ENCODE measurements around the gene XRCC5. TPM values are rescaled to one million over a fixed set of nuclear protein-coding genes. Genes with fewer than 3 reads are reported as not detected.

XRCC5 gene
- total and polyA plus RNA-seq, 10 of the 15 experiments (the other 5 are each of a cell fraction or from before 2014, with no cell fraction given): 259 to 815 (median 530) TPM

DNA sequence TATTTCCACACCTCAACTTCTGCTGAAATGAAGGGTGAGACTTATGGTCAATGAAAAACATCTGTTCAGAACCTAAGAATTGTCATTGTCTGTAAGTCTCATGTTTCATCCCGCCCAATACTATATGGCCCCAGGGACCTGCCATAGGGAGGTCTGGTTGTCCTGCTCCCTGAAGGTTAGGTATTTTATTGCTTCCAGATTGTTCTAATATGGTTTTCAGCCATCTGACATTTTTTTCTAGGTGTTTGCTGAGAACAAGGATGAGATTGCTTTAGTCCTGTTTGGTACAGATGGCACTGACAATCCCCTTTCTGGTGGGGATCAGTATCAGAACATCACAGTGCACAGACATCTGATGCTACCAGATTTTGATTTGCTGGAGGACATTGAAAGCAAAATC, 7.3 kb downstream of the XRCC5 start (continued):
- TF ChIP-seq NRF1 (conservative IDR thresholded peaks at IDR 0.05; ENCODE audit: low read depth, low read length): no peak
- TF ChIP-seq TBL1XR1 (IDR thresholded peaks at IDR 0.05; ENCODE audit: low read depth, low read length): no peak
- TF ChIP-seq, protein P1, sequence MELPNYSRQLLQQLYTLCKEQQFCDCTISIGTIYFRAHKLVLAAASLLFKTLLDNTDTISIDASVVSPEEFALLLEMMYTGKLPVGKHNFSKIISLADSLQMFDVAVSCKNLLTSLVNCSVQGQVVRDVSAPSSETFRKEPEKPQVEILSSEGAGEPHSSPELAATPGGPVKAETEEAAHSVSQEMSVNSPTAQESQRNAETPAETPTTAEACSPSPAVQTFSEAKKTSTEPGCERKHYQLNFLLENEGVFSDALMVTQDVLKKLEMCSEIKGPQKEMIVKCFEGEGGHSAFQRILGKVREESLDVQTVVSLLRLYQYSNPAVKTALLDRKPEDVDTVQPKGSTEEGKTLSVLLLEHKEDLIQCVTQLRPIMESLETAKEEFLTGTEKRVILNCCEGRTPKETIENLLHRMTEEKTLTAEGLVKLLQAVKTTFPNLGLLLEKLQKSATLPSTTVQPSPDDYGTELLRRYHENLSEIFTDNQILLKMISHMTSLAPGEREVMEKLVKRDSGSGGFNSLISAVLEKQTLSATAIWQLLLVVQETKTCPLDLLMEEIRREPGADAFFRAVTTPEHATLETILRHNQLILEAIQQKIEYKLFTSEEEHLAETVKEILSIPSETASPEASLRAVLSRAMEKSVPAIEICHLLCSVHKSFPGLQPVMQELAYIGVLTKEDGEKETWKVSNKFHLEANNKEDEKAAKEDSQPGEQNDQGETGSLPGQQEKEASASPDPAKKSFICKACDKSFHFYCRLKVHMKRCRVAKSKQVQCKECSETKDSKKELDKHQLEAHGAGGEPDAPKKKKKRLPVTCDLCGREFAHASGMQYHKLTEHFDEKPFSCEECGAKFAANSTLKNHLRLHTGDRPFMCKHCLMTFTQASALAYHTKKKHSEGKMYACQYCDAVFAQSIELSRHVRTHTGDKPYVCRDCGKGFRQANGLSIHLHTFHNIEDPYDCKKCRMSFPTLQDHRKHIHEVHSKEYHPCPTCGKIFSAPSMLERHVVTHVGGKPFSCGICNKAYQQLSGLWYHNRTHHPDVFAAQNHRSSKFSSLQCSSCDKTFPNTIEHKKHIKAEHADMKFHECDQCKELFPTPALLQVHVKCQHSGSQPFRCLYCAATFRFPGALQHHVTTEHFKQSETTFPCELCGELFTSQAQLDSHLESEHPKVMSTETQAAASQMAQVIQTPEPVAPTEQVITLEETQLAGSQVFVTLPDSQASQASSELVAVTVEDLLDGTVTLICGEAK (IDR thresholded peaks at IDR 0.05; ENCODE audit: borderline replicate concordance): no peak
- no peak for TF ChIP-seq POLR2A (IDR thresholded peaks at IDR 0.05; ENCODE audit: low read depth, low read length)
- no peak for TF ChIP-seq NR2C2 (IDR thresholded peaks at IDR 0.05; ENCODE audit: borderline replicate concordance, control insufficient read depth, insufficient read length, low read depth)
- TF ChIP-seq, protein P2, sequence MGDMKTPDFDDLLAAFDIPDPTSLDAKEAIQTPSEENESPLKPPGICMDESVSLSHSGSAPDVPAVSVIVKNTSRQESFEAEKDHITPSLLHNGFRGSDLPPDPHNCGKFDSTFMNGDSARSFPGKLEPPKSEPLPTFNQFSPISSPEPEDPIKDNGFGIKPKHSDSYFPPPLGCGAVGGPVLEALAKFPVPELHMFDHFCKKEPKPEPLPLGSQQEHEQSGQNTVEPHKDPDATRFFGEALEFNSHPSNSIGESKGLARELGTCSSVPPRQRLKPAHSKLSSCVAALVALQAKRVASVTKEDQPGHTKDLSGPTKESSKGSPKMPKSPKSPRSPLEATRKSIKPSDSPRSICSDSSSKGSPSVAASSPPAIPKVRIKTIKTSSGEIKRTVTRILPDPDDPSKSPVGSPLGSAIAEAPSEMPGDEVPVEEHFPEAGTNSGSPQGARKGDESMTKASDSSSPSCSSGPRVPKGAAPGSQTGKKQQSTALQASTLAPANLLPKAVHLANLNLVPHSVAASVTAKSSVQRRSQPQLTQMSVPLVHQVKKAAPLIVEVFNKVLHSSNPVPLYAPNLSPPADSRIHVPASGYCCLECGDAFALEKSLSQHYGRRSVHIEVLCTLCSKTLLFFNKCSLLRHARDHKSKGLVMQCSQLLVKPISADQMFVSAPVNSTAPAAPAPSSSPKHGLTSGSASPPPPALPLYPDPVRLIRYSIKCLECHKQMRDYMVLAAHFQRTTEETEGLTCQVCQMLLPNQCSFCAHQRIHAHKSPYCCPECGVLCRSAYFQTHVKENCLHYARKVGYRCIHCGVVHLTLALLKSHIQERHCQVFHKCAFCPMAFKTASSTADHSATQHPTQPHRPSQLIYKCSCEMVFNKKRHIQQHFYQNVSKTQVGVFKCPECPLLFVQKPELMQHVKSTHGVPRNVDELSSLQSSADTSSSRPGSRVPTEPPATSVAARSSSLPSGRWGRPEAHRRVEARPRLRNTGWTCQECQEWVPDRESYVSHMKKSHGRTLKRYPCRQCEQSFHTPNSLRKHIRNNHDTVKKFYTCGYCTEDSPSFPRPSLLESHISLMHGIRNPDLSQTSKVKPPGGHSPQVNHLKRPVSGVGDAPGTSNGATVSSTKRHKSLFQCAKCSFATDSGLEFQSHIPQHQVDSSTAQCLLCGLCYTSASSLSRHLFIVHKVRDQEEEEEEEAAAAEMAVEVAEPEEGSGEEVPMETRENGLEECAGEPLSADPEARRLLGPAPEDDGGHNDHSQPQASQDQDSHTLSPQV (IDR thresholded peaks at IDR 0.05): no peak

All from GM12878 (cell line).